GM18498 (cell line): ENCODE measurements around the gene GALNT18.

Experiments used
- ATAC-seq: cut with Tn5 transposase; IDR thresholded peaks from one replicate; pipeline ENCODE4 v1.9.1; 2021; ENCODE audit warnings: mild to moderate bottlenecking, moderate library complexity; ENCODE audit not compliant: unreplicated experiment

The GALNT18 gene

DNA sequence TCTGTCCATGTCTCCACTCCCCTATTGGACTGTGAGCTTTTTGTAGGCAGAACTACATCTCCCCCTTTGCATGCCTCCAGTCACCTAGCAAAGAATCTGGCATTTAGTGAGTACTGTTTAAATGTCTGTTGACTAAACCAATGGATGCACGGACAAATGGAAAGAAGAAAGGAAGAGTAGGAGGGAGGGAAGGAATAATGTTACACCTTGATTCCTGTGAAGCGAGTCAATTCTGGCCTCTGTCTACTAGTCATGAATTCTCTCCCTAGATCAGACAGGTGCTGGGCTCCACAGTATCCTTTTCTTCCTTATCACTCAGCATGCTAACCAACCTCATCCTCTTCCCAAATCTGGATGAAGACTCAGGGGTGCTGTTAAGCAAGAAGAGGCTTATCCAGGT lies 33.6 kb downstream of the GALNT18 start:
- ATAC-seq, result no peak

DNA sequence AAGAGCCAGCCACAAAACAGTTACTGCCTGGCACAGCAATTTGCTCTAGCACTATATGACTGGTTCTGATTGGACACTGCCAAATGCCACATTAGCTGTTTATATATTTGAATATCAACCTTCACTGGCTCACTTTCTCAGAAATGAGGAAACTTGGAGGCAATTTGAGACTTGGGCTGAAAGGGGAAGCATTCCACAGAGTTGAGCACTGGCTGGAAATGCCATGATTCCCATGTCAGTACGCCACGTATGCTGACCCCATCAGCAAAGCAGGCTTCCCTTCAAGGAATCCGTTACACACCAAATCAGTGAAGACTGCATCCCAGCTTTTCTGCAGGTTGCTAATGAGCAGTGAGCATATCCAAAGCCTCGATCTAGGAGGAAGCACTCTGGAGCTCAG lies 34.7 kb downstream of the GALNT18 start:
- no peak for ATAC-seq

DNA sequence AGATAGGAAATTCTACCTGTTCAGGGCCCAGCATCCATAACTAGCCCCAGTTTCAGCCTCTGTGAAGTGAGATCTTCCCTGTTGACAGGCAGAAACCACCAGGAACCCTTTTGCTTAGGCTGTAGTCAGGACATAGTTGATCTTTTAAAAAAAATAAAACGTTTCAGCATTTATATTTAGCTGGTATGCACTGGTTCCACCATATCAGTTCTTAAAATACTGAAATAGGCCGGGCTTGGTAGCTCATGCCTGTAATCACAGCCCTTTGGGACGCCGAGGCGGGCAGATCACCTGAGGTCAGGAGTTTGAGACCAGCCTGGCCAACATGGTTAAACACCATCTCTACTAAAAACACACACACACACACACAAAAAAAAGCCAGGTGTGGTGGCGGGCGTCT lies 35.3 kb downstream of the GALNT18 start:
- no peak for ATAC-seq

DNA sequence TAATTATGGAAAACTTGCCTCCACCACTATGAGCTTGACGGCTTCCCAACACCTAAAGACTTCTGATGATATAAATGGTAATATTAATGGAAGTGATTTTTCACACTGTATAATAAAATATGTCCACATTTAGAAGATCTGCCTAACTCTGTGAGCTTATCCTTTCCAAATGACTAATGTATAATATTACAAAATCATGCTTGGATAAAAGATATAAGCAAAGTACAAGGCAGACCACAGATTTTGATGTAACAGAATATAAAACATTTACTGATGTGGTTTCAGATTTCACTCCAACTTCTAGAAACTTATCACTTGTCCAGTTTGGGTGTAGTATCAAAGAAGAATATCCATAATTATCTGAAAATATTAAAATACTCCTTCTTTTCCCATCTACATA lies 36.9 kb downstream of the GALNT18 start:
- no peak for ATAC-seq

DNA sequence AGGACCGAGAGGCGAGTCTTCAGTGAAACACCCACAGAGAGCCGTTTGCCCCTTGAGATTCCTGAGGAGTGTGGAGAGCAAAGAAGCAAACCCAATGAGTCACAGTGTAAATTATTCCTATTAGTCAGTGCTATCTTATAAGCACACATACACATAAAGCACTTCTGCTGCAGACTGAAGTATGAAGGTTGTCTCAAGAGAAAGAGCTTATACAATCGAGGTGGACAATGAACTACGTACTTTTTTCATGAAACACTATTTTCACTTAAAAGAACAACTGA lies 37.3 kb downstream of the GALNT18 start:
- no peak for ATAC-seq

DNA sequence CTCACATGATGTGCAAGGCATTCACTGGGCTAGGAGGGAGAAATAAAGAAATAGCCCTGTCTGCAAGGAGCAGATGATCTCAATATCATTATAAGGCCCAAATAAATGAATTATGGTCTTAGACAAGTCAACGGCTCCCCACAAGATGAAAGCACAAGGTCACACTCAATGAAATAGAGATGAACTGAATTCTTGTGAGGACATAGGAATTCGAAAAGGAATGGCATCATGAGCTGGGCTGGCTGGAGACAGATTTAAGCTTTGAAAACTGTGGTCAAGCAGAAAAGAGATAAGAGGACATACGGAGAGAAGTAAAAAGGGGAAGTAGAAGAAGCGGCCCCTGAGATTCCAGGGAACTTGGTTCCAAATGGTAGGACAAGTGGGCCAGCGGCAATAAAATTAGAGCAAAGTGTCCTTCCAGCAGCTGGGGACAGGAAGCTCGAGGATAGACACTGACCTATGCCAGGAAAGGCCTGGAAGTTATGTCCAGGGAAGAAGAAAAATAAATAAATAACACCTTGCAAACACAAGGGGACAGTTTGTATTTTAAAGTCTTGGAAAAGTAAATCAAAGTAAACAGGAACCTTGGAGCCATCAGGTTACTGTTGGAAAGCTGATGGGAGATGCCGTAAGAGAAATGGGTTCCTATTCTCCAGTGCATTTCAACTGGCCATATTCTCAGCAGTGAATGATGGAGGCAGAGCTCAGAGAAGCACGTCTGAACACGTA lies 37.8 kb downstream of the GALNT18 start:
- ATAC-seq, result no peak

DNA sequence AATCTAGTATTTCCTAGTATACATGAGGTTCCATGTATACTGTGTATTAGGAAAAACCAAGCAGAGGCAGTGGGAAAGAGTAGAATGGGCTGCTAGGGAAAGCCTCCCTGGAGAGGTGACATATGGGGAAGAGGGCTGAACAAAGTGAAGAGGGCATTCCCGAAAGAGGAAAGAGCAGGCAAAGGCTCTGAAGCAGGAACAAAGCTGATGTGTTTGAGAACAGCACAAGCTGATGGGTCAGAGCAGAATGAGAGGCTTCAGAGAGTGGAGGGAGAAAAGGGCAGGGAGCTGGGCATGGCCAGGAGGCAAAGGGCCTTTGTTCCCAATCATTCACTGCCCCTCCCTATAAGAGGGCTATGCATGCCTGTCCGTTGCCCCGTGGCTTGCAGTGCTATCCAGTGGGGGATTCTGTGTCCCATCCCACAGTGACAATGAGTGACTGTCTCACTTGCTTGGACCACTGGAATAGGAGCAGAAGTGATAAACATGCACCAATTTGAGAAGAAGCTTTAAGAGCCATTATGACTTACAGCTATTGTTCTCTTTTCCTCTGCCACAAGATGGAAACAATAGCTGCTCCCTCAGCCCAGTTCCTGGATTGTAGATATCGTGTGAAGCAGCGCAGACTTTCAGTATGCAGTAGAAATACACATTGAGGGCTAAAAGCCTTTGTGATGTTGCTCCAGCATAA lies 39.6 kb downstream of the GALNT18 start:
- ATAC-seq, result no peak

DNA sequence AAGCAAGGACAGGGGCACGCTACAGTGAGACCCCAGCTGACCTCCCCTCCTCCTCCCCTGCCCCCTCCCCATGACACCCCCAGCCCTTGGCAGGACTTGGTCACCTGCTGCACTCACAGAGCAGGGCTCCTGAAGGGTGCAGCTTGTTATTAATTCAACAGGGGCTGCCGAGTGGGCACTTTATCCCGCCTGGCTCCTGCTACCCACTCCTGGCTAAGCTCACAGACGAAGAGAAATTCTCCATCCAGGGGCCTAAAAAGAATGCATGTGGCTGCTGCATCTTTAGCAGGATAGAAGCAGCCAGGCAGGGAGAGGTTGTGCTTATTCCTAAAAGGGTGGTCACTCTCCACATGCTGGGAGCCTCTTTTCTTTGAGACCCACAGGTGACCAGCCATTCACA lies 40.3 kb downstream of the GALNT18 start:
- no peak for ATAC-seq

DNA sequence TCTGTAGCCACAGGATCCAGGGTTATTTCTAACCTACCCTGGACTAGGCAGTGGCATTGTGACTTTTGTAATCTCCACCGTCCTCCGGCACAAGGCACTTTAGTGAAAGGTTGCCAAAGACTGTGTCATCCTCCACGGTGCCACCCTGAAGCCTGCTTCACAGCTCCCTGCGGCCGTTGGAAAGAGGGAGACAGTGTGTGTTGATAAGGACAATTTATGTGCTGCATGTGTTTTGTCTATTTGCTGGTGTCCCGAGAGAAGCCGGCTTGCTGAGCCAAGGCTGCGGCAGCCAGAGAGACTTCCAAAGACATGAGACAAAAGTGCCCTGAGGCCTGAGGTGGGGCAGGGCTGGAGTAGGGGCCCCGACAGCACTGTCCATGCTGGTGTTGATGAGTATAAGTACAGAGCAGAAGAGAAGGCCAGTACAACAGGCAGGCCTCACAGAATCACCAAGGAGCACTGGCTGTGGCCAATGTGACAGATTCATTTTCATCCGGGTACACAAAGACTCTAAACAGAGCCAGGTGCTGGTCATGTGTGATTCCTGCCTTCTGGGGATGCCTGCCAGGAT lies 40.9 kb downstream of the GALNT18 start:
- ATAC-seq, result no peak

DNA sequence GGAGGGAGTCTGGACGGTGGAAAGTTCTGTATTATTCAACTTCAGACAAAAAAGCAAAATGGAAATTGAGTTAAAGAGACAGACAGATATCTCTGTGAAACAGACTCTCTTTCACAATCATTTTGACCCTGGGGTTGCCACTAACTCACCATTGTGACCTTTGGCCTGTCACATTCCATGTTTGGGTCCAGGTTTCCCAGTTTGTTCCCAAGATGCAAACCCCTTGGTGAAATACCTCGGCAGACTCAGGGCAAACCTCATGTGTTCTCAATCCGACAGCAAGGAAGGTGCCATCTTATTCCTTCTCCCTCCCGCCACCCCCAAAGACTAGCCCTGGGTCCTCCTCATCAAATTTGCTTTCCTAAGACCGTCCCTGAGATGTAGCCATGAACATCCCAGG lies 41.8 kb downstream of the GALNT18 start:
- ATAC-seq, result no peak

DNA sequence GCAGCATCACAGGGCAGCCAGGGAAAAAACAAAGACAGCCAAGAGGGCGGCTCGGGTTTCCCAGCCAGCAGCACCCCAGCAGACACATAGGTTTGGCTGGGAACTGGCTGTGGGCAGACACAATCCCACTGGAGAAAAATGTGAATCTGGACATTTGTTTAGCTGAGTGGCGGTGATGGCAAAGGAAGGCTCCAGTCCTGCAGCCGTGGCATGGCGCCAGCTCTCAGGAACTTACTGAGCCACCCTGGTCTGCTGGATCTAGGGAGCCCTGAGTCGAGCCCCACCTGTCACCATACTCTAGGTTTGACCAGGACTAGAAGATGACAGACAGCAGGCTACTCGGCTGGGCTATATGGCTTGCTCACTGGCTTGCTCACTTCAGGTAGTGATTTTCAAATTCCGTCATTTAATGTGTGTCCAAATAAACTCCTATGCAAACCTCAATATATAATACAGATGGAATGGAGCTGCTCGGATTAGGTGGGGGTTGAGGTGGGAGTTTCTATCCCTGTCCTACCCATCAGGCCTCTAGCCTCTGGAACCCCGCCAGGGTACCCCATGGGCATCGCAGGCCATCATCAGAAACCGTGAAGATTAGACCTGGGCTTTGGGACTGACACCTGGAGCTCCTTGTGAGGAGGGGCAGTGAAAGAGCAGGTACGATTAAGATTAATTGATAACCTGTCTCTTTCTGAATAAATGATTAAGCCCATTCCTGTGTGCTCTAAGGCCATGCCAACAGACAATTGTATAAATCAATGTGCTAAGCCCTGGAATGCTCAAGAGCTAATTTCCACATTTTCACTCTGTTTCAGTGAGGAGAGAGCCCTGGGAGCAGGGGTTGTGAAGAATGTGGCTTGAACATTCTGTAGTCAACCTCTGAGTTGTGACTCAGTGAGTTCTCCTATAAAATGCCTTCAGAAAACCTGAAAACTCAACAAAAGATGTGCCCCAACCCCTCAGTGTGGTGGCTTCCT lies 42.5 kb downstream of the GALNT18 start:
- no peak for ATAC-seq

DNA sequence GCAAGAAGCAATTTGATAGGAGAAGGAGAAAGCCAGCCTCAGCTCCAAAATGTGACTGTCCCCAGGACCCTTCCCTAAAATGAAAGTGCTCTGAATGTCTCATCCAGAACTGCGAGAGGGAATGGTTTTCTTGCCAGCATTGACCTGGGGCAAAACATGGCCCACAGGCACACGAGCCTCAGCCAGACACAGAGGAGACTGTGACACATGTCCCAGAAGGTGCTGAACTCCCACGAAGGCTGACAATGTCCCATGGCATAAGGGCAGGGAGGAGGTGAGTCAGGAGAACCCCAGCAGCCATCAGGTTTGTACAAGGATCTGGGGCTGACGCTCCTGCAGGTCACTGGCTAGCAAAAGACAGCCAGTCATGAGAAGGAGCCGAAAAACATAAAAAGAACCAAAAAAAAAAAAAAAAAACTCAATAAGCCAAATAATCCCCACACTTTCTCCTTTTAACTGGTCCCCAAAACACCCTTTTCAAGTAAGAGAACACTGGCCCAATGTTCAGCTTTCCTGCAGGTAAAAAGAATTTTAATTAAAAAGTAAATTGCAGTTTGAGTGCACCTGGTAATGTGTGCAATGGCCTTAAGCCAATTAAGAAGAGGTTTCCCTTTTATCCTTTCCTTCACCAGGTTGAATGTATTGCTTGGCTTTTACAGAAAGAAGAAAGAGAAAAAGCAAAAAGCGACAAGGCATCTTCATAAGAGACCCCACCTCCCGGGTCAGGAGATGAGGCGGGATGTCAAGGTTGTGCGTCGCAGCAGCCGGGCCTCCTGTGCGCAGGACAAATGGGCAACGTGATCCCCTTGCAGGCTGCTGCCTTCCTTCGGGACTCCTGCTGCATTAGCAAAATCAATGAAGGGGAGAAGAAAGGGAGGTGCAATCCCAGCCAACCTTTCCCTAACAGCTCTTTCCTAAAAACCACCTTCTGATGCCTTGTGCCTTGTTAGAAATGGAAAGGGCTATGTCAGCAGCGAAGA lies 43.6 kb downstream of the GALNT18 start:
- no peak for ATAC-seq

DNA sequence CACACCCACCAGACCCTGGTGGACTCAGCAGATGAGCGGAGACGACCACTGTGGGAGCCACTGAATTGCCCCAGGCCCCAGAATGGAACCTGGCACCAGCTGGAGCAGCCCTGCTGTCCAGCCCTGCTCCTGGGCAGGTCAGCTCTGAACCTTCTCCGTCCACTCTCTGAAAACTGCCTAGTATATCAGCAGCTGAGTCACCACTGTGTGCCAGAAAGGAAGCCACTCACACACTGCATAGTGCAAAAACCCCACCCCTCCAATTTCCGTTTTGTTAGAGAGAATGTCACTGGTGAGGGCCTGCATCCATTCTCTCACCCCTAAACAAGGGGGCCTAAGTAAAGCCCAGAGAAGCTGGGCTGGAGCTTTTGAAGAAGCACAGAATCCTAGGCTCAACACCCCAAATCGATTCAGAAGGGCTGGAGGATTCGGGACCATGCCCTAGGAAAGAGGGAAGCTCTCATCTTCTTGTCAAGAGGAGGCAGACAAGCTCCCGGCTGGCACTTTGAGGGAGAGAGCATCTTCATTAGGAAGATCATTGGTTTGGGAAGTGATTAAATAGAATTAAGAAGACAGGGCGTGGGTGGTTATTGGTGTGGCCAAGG lies 44.5 kb downstream of the GALNT18 start:
- ATAC-seq, result no peak

DNA sequence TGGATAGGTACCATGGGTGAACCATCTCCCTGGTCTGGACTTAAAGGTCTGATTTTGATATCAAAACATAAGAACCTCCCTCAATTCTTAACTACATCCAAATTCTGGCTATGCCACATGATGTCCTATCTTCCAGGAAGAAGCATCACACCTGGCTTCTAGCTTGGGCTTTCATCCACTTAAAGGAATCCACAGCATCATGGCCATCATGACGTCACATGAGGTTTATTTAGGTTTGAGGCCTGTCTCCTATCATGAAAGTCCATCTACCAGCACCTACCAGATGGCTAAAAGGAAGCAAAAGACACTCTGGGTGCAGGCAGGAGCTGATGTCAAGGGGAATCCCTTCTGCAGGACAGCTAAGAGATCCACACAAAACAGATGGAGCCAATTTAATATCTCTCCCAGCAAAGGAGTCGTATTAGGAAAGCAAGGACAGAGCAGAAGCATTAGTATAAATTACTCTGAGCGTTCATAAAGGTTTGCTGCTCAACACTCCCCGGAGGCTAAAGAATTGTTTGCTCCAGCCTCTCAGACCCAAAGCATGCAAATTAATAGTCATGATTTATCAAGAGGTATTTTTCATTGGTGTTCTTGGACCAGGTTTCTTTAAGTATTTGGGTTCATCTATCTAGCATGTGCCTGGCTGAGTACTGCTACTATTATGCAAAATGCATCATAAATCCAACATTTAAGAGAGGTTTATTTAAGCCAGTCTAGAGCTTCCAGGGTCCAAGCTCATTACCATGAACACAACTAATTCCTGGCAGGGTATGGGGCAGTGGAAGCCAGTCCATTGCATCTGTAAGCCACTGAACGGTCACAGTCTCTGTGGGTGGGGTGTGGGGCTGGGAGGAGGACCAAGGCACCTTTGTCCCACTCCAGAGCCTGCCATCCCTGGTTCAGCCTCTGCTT lies 47.2 kb downstream of the GALNT18 start:
- ATAC-seq, result no peak

DNA sequence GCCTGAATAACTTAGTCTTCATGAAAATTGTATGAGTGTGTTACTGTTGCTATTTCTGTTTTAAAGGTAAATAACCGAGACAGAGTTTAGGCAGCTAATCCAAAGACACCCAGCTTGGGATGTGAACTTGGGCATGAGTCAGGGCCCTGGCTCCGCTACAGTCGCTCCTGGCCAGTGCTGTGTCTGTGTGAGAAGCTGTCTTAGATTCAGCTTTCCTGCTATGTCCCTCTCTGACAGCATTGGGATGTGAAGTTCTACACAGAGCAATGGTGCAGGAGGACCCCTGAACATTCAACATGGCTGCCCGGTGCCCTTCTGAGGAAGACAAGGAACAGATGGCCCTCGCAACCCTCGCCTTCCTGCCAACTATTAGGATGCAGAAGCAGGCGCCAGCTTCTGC lies 49.4 kb downstream of the GALNT18 start:
- ATAC-seq, result no peak

DNA sequence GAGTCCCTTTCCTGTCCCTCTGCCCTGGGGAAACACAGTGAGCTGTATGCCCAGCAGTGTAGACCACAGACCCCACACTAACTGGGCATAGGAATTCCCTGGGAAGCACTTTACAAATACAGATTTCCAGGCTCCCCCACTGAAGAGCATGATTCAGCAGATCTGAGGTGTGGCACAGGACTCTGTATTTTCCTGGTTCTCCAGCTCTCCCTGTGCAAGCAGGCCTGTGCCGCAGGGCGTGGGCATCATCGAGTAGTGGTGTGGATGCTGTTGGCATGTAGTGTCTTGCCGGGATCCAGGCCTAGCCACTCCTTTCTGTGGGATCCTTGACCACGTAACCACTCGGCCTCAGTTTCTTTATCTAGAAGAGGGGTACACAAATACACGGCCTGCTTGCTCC lies 49.9 kb downstream of the GALNT18 start:
- no peak for ATAC-seq

DNA sequence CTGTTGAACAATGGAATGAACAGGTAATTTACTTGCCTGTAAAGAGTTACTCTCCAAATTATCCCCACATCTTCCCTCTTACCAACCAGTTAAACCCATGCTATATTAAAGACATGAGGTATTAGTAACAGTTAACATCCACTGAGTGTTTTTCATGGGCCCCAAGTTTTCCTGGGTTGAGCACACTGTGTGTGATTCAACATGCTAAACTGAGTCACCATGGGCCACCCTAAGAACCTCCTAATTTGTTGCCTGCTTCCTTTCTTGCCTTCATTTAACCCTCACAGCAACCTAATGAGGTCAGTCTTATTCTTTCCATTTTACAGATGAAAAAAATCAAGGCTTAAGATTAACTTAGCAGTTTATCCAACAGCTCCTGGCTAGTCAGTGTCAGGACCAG lies 51.0 kb downstream of the GALNT18 start:
- ATAC-seq, result no peak

DNA sequence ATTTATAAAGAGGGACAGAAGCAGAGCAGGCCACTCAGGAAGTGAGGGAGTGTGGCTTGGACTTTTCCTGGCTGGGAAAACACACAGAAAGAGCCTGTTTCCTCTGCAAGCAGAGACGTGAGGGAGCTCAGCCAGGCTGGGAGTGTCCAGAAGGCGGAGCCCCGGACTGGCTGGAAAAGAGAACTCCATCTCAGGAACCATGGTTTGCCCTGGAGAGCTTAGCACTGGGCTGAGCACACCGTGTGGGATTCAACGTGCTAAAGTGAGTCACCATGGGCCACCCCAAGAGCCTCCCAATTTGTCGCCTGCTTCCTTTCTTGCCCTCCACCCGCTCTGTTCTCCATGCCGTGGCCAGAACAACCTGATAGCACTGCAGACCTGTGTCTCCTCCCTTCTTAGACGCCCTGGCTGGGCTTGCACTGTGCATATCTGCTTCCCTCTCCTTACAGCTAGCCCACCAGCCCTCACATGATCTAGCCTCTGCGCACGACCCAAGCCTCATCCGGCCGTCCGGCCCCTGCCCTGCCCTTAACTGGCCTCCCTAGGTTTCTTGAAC lies 51.8 kb downstream of the GALNT18 start:
- no peak for ATAC-seq
